Measurements from ENCODE around the gene ZFP62.
A peak's percentile ranks its signal among the peaks of the same experiment; 100 is the strongest.
"Not testable (repeated sequence)": the region's sequence is repeated elsewhere in the genome, so short reads cannot be mapped to it uniquely, and the experiment has no call there.

Gene ZFP62

GRCh38 chr5:180829726-180830125, 31.4 kb downstream of the ZFP62 start:
- peak; percentile 77 for DNase-seq

- peak; percentile 77 for DNase-seq
These were observed 32.1 kb downstream of the ZFP62 start for GRCh38 chr5:180828756-180829531.

DNA sequence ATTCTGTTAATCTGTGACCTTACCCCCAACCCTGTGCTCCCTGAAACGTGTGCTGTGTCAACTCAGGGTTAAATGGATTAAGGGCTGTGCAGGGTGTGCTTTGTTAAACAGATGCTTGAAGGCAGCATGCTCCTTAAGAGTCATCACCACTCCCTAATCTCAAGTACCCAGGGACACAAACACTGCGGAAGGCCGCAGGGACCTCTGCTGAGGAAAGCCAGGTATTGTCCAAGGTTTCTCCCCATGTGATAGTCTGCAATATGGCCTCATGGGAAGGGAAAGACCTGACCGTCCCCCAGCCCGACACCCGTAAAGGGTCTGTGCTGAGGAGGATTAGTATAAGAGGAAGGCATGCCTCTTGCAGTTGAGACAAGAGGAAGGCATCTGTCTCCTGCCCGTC, 33.7 kb downstream of the ZFP62 start:
- not testable (repeated sequence) for DNase-seq

GRCh38 chr5:180825768-180826525, 35.1 kb downstream of the ZFP62 start:
- peak; percentile 79 for DNase-seq

GRCh38 chr5:180824630-180825476, 36.2 kb downstream of the ZFP62 start:
- DNase-seq = no peak

DNA sequence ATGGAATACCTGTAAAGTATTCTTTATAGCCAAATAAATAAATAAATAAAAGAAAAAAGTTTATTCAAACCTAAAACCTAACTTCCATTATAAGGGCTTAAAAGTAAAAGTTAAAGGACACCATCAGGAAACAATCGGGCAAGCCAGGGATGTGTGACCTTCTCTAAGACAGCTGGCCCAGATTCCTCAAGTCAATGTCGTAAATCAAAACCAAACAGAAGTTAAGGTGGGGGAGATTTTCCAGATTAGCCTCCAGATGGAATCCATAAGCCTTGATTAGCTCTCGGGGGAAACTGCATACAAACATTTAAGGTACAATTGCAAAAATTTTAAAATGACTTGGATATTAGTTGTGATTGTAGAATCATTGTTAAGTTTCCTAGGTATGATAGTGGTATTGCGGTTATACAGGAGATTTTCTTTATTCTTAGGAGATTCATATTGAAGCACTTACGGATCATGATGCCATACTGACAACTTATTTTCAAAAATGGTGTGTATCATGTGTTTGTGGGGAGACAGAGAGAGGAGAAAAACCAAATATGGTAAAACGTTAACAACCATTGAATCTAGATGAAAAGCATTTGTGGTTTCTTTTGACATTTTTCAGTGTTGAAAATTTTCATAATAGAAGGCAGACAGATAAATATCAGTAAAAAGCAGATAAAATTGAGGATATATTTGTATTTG, 37.0 kb downstream of the ZFP62 start:
- no peak for DNase-seq

GRCh38 chr5:180823346-180823745, 37.7 kb downstream of the ZFP62 start:
- DNase-seq = no peak

- no peak for DNase-seq
These were observed 39.5 kb downstream of the ZFP62 start for GRCh38 chr5:180821538-180821937.

DNA sequence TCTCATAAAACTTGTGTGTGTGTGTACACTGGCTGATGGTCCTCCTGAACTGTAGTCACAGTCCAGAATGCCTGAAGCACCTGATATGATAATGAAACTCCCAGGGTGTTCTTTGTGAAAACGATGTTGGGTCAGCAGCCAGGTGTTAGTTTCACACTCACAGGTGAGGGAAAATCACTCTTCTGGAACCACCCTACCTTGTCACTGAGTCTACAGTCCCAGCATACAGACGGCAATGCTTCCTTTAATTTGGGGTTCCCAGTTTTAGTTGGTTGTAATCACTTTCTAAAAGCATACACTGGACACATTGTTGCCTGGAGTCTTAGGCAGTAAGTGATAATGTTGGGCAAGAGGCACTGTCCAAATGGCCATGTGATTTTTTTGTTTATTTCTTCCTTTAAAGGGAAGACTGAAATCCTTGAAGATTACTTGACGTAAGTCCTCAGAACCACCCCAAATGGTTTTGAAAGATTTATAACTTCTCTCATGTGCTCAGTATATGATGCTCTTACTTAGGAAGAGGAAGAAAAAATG, 40.2 kb downstream of the ZFP62 start:
- DNase-seq = peak; percentile 100

- DNase-seq = no peak
These were observed 42.3 kb downstream of the ZFP62 start for GRCh38 chr5:180818677-180819341.

DNA sequence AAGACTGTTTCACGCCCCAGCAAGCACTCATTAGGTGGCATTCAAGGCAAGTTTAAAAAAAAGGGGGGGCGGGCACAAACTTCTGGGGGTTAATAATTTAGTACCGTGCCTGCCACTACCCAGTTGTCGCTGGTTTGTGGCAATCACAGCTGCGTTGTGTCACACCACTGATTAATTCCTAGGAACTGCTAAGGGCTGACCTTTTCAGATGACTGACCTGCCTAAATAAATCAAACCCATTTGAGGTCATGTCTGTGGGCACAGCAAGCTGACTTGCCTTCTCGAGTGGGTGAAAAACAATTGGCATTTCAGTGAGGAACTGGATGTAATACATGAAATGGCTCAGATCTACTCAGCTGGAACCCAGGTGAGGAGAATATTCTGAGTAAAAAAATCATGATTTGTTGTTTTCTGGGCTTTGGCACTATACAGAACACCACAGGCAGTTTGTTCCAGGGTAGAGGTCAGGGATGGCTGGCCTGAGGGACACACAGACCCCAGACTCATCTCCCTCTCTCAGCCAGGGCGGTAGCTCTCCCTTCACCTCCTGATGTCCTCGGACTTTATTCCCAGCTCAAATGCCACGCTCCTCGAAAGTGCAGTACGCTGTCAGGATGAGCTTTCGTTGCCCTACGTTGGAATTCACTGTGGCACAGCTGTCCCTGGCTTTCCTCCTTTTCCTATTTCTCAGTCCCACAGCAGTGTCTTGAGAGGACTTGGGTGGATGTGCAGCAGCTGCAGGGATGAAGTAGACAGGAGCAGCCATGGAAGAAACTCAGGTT, 43.0 kb downstream of the ZFP62 start:
- DNase-seq = peak; percentile 83

DNA sequence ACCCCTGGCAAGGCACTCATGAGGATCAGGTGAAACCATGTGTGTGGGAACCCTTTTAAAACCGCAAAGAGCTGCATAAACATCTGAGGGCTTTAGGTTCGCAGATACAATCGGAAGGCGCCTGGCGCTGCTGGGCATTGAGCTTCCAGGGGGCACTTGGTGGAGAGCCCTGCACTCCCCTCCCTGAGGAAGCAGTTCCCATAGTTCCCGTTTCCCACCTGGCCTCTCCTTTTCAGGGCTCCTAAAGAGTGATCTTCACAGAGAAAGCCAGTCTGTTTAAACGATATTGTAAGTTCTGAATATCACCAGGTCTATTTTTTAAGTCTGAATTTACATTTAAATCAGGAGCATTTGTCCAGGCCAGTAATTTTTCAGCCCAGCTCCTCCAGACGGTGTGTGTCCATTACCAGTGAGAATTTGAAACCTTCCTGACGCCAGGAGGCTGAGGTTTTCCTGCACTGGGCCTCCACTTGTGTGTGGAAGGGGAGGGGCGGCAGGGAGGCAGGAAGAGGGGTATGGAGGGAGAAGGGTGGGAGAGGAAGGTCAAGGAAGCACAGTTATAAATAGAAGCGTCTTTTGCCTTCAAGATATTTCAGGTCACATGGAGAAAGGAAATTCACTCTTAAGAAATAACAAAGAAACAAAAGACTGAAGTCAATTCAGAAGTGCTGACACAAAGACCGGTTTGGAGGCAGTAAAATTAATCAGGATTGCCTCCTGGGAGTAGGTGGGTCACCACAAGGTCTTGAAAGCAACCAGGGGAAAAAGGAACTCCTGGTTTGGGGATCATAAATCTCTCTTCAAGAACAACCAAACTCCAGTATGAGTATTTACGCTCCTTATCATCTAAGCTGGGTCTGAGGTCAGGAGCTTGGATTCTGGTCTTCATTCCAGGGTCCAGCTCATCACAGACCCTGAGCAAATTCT, 44.2 kb downstream of the ZFP62 start:
- peak; percentile 52 for DNase-seq

DNA sequence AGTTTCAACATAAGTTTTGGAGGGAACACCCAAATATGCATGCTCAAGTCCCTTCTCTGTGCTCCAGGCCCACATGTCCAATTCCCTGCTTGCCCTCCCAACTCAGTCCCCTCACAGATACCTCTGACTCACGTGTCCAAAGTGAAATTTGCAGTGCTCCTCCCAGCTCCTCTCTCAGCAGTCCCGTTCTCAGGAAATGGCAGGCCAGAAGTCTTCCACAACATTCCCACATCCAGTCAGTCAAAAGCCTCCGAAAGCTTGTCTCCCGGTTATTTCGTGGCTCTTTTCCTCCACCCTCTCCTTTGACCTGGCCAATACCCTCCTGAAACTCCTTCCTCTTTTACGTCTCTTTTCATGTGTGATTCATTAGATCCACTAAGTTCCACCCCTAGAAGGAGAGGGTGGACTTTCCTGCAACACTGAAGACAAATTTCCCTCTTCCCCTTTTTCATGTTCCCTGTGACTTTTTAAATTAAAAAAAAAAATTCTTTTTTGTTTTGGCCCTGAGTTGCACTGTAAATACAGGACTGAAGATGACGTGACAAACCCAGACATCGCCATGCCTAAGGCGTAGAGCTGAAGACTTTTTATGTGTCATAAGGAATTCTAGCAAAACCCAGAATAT, 45.7 kb downstream of the ZFP62 start:
- peak; percentile 95 for DNase-seq

DNA sequence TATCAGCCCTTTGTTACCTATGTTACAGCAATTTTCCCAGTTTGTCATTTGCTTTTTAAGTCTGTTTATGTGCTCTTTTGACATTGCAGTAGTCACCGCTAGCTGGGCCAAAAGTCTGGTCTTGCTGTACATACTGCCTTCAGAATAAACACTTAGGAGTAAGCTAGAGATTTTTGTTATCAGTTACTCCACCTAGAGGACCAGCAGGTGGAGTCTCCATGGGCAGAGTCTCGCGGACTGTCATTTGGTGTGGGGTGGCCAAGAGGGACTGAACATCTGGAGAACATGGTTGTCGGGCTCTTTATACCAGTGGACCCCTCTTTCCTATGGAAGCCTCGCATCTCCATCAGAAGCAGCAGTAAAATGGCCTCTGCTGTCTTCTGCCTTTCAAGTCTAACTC, 47.7 kb downstream of the ZFP62 start:
- no peak for DNase-seq

DNA sequence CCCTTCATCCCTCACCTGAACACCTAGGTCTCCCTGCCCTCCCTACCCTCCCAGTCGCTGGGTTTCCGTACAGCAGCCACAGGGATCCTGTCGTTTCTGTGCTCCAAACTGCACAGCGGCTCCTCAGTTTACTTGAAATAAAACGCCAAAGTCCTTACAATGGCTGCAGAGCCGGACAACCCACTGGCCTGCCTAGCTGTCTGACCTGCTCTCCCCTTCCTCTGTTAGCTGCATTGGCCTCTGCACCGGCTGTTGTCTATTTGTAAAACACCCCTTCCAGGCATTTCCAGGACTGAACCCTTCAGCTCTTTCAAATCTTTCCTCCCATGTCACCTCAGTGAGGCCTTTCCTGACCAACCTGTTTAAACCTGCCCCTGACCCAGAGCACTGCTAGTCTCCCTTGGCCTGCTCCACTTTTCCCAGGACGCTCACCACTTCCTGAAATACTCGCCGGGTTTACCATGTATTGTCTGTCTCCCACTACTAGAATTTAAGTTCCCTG, 49.4 kb downstream of the ZFP62 start:
- no peak for DNase-seq

DNA sequence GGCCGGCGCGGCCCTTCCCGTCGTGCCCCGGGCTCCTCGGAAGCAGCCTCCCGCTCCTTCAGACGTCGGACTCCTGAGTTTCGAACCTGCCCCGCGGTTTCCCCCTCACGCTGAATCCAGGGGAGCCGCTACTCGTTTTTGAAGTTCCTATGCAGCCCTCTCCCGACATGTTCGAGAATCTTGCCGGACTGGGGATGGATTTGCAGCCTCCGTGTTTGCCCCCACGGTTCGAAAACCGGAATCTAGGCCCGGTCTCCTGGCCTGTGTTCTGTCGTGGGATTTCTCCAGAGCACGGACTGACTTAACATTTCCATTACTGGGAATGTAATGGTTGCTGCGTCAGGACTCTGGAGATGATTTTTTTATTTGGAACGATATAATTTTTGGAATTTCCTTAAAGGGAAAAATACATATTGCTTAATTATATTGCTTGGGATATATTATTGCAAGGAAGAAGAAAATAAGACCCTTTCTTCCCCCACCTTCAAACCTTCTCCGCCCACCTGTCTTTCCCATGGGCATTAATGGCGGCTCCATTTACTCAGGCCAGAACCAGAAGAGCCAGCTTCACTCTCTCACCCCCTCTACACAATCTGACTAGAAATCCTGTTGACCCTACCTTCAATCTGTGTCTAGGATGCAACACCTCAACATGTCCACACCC, 50.0 kb downstream of the ZFP62 start:
- no peak for DNase-seq

DNA sequence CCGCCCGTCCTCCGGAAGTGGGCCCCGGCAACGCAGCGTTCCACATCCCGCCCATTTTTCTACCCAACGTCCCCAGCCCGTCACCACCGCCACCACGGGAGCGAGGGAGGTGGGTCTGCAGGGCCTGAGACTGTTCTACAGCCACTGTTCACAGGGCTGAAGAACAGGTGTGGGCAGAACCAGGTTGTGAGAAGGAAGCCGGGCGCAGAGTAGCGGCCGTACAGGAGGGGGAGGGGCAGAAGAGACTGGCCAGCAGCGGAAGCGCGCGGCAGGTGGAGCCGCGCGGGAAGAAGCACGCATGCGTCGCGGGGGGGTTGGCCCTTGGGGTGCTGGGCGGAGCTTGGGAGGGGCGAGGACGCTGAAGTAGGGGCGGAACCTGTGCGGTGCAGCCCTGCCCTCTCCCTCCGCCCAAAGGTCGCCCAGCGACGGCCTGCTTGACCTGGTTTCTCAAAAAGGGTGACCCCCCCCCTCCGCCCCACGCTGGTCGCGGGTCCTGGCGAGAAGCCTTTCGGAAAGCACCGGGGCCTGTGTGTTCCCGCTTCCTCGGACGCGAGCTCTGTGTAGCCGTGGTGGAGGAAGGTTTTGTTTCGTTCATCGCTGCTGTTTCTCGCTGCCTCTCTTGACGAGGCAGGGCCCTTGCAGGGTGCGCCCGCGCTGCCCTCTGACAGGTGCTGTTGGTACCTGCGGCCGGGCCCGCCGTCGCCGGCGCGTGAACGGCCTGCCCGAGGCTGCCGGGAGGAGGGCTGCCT, 50.7 kb downstream of the ZFP62 start:
- DNase-seq = peak; percentile 94

All from inflammatory macrophage treated with lipopolysaccharide for 4 hours (primary cell).